ENCODE measurements around the gene EPHA5.

DNA sequence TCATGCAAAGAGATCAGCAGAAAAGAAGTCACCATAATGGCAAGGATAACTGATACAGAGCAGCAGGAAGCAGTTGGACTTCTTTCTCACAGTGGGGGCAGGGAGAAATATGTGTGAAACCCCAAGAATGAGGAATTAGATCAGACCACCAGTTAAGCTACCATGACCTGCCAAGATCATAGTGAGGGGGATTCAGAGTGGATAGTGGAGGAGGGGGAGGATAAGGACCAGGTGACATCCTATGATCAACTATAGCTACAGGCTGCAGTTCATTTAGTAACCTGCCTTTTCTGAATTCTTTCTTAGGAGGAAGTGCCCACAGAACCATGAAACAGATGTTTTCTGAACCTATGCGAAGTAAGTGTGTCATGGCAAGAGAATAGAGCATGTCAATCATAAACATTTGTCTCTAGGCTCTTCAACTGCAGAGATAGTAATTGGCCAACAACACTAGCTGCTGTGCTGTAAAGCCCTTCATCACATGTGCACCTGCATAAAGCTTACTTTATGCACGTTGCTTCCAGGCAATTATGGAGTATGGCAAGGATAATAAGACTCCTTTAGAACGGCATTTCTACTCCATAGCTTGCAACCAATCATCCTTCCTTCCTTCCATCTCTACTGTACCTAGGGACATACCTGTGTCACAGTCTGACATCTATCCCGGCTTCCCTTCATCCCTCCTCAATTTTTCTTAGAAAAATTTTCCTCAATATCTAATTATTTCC, 329.7 kb downstream of the EPHA5 start:
- TF ChIP-seq, protein P1, sequence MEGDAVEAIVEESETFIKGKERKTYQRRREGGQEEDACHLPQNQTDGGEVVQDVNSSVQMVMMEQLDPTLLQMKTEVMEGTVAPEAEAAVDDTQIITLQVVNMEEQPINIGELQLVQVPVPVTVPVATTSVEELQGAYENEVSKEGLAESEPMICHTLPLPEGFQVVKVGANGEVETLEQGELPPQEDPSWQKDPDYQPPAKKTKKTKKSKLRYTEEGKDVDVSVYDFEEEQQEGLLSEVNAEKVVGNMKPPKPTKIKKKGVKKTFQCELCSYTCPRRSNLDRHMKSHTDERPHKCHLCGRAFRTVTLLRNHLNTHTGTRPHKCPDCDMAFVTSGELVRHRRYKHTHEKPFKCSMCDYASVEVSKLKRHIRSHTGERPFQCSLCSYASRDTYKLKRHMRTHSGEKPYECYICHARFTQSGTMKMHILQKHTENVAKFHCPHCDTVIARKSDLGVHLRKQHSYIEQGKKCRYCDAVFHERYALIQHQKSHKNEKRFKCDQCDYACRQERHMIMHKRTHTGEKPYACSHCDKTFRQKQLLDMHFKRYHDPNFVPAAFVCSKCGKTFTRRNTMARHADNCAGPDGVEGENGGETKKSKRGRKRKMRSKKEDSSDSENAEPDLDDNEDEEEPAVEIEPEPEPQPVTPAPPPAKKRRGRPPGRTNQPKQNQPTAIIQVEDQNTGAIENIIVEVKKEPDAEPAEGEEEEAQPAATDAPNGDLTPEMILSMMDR (IDR thresholded peaks at IDR 0.05): no peak
- TF ChIP-seq POLR2A (IDR thresholded peaks at IDR 0.05): no peak
